ENCODE results near the gene KCNH8. TPM values are rescaled to one million over a fixed set of nuclear protein-coding genes. Genes with fewer than 3 reads are reported as not detected.

KCNH8 gene
- total and polyA plus RNA-seq, 3 donors from 2014 or later, result 2.0 to 8.9 (median 7.1) TPM

DNA sequence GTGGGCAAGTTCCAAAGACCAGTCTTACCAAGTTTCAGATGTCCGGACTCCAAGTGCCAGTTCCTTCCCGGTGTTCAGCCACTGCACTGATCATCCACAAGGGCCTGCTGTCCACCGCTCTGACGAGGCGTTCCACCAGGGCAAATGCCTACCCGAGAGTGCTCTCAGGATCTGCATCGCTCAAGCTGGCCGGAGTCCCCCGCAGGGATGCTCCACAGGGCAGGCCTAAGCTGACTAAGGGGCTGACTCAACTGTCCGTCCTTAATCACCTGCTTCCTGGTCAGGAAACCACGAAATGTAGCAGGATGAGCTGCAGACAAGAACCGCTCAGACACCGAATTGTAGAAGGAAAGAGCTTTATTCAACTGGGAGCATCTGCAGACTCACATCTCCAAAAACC lies 341.6 kb downstream of the KCNH8 start:
- Histone ChIP-seq H3K27ac (no peak overlapping the region), H3K4me1 (no peaks in the 10 kb centered on the region), H3K9me3 (no peaks in the 10 kb centered on the region), H3K27me3 (no peaks in the 10 kb centered on the region), H3K4me3 (no peak overlapping the region), H3K36me3 (ENCODE audit: low read depth, missing control alignments) (no peaks in the 10 kb centered on the region)
- intact Hi-C loops (cut with DNase I; ENCODE audit: low total_unique reads), result no loop called here
- TF ChIP-seq POLR2A (IDR thresholded peaks at IDR 0.05), result no peak
- TF ChIP-seq, protein P1, sequence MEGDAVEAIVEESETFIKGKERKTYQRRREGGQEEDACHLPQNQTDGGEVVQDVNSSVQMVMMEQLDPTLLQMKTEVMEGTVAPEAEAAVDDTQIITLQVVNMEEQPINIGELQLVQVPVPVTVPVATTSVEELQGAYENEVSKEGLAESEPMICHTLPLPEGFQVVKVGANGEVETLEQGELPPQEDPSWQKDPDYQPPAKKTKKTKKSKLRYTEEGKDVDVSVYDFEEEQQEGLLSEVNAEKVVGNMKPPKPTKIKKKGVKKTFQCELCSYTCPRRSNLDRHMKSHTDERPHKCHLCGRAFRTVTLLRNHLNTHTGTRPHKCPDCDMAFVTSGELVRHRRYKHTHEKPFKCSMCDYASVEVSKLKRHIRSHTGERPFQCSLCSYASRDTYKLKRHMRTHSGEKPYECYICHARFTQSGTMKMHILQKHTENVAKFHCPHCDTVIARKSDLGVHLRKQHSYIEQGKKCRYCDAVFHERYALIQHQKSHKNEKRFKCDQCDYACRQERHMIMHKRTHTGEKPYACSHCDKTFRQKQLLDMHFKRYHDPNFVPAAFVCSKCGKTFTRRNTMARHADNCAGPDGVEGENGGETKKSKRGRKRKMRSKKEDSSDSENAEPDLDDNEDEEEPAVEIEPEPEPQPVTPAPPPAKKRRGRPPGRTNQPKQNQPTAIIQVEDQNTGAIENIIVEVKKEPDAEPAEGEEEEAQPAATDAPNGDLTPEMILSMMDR (IDR thresholded peaks at IDR 0.05), result no peak
- no peak for DNase-seq
- WGBS, 2 donors, result 86 to 88% methylated on average over 6 to 13 of the region's 13 CpGs

DNA sequence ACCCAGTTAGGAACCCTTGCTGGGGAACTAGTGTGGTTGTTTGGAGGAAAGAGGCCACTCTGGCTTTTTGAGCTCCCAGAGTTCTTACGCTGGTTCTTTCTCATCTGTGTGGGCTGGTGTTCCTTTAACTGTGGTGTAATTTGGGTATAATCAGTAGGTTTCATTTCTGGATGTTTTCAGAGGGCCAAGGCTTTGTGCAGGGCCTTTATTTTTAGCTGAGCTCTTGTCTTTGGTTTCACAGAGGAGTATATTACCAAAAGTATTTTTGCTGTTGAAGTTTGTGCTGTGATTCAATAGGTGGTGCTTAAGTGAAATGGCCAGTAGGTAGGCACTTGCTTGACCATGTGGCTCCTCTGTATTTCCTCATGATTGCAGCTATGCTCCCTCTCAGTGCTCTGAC lies 357.9 kb downstream of the KCNH8 start:
- no peaks in the 10 kb centered on the region for H3K27me3 ChIP-seq
- H3K4me1 ChIP-seq, result no peaks in the 10 kb centered on the region
- H3K36me3 ChIP-seq (ENCODE audit: low read depth, missing control alignments), result no peaks in the 10 kb centered on the region
- no peak for DNase-seq
- TF ChIP-seq POLR2A (IDR thresholded peaks at IDR 0.05), result no peak
- TF ChIP-seq, protein P1 (IDR thresholded peaks at IDR 0.05), result no peak
- intact Hi-C loops (cut with DNase I; ENCODE audit: low total_unique reads), result no loop called here
- H3K9me3 ChIP-seq, result no peaks in the 10 kb centered on the region
- 85 to 93% methylated on average over 1 of the region's 1 CpG for WGBS, 2 donors
- H3K4me3 ChIP-seq, result no peak overlapping the region
- H3K27ac ChIP-seq, result no peak overlapping the region

DNA sequence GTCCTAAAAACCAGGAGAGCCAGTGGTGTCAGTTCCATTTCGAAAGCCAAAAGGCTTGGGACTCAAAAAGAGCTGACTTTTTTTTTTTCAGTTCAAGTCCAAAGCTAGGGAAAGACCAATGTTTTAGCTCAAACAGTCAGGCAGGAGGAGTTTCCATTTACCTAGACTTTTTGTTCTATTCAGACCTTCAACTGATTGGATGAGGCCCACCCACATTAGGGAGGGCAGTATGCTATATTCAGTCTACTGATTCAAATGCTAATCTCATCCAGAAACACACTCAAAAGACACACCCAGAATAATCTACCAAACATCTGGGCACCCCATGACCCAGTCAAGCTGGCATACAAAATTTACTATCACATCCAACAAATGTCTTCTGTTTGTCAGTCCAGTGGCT lies 374.0 kb downstream of the KCNH8 start:
- no peak for DNase-seq
- Histone ChIP-seq H3K4me3 (no peak overlapping the region), H3K27me3 (no peaks in the 10 kb centered on the region), H3K4me1 (no peaks in the 10 kb centered on the region), H3K36me3 (ENCODE audit: low read depth, missing control alignments) (no peaks in the 10 kb centered on the region), H3K9me3 (no peaks in the 10 kb centered on the region), H3K27ac (no peak overlapping the region)
- WGBS, 2 donors, result 95 to 98% methylated on average over 1 of the region's 1 CpG
- no peak for TF ChIP-seq POLR2A (IDR thresholded peaks at IDR 0.05)
- TF ChIP-seq, protein P1 (IDR thresholded peaks at IDR 0.05), result no peak
- intact Hi-C loops (cut with DNase I; ENCODE audit: low total_unique reads), result no loop called here

DNA sequence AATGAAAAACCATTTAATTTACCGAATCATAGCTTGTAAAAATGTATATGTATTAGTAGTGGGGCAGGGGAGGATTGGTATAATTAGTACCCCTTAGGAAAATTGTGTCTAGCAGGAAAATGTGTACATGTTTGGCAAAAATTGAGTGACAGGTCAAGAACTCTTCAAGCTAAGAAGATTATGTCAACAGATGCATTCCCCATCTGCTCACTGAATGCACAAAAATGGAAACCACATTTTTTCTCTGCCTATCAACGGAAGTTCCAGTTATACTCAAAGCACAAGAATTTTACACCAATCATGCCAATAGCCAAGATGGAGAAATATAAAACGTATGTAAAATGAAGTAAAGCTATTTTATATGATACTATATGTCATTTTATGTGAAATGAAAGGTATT lies 377.8 kb downstream of the KCNH8 start:
- Histone ChIP-seq H3K36me3 (ENCODE audit: low read depth, missing control alignments) (no peaks in the 10 kb centered on the region), H3K27me3 (no peaks in the 10 kb centered on the region), H3K4me1 (no peaks in the 10 kb centered on the region), H3K9me3 (no peaks in the 10 kb centered on the region), H3K4me3 (no peak overlapping the region), H3K27ac (no peak overlapping the region)
- intact Hi-C loops (cut with DNase I; ENCODE audit: low total_unique reads), result no loop called here
- DNase-seq, result no peak
- TF ChIP-seq, protein P1 (IDR thresholded peaks at IDR 0.05), result no peak
- TF ChIP-seq POLR2A (IDR thresholded peaks at IDR 0.05), result no peak
- 86 to 89% methylated on average over 3 of the region's 3 CpGs for WGBS, 2 donors

DNA sequence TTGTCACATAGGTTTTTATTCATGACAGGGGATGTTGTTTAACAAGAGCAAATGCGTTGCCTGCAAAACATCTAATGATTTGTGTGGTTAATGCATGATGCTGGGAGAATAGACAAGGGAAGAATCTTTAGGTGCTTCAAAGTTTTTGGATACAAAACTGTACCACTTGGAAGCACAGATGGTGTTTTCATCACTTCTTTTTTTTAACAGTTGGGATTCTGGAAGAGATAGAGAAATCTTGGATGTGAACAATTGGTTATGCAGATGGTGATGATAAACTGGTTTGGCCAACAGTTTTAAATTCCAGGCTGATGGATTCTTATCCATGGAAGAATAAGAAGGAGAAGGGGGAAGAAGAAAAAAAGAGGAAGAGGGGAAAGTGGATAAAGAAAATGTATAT lies 379.4 kb downstream of the KCNH8 start:
- intact Hi-C loops (cut with DNase I; ENCODE audit: low total_unique reads), result no loop called here
- 92 to 94% methylated on average over 1 of the region's 1 CpG for WGBS, 2 donors
- TF ChIP-seq, protein P1 (IDR thresholded peaks at IDR 0.05), result no peak
- TF ChIP-seq POLR2A (IDR thresholded peaks at IDR 0.05), result no peak

More for the DNA sequence above, 379.4 kb downstream of the KCNH8 start:
- no peak overlapping the region for H3K27ac ChIP-seq
- no peaks in the 10 kb centered on the region for H3K27me3 ChIP-seq
- H3K36me3 ChIP-seq (ENCODE audit: low read depth, missing control alignments), result no peaks in the 10 kb centered on the region
- H3K4me3 ChIP-seq, result no peak overlapping the region
- no peaks in the 10 kb centered on the region for H3K9me3 ChIP-seq
- DNase-seq, result no peak
- no peaks in the 10 kb centered on the region for H3K4me1 ChIP-seq
